HUES6 (cell line): ENCODE data around the gene CDYL.
"Not testable (repeated sequence)": the region's sequence is repeated elsewhere in the genome, so short reads cannot be mapped to it uniquely, and the experiment has no call there.

Experiments
- H3K27ac ChIP-seq: 2 replicates; pipeline ENCODE4 v1.7.0; 2013; ENCODE audit warnings: low read depth, mild to moderate bottlenecking, low read length, inconsistent platforms
- H3K27me3 ChIP-seq: 2 replicates; pipeline ENCODE4 v1.6.1; 2013; ENCODE audit warnings: low read length; ENCODE audit not compliant: control insufficient read depth, insufficient read depth
- H3K36me3 ChIP-seq: 2 replicates; pipeline ENCODE4 v1.6.1; 2013; ENCODE audit warnings: low read length; ENCODE audit not compliant: control insufficient read depth, insufficient read depth
- H3K4me1 ChIP-seq: 2 replicates; pipeline ENCODE4 v1.6.1; 2013; ENCODE audit warnings: low read length; ENCODE audit not compliant: control insufficient read depth, insufficient read depth
- H3K4me3 ChIP-seq: 2 replicates; pipeline ENCODE4 v1.5.1; 2013; ENCODE audit warnings: low read depth, low read length
- H3K9ac ChIP-seq: one replicate; pipeline ENCODE4 v1.6.1; 2013; ENCODE audit warnings: mild to moderate bottlenecking, low read length
- H3K9me3 ChIP-seq: 2 replicates; pipeline ENCODE4 v1.6.1; 2013; ENCODE audit warnings: low read depth, low read length; ENCODE audit not compliant: control insufficient read depth, insufficient read depth

CDYL gene

DNA sequence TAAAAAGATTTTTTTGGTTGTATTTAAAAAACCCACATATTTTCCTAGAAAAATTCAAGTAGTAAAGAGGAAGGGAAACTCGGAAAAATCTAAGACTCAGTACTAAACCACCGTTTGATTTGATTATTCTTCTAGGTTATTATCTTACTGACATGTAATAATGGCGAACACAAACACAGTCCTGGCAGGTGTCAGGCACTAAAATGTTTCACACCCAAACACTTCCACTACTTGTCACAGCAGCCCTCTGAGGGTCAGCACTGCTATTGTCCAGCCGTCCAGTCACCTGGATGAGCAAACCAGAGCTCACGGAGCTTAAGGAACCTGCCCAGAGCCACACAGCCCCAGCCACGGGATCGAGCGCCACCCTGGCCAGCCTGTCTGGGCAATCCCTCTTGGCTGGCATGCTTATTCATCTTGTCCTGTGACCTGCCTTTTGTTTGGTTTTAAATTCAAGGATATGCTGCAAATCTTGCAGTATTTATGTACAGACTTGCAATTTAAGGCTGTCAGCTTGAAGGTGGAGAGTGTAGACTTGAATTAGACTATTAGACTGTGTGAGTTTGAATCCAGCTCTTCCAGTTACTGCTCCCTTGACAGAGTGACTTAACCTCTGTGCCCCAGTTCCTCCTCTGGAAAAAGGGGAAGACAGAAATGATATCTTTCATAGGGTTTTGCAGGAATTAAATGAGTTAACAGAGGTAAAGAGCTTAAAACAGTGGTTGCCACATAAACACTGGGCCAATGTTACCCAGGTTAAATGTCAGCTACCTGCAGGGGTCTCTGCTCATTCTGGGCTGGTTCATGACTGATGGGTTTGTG is 82.2 kb downstream of the CDYL start:
- Histone ChIP-seq H3K27me3 (no peaks in the 10 kb centered on the region), H3K9me3 (no peaks in the 10 kb centered on the region), H3K4me1 (peaks cover 6% of the 10 kb centered on the region), H3K4me3 (no peak overlapping the region), H3K27ac (no peak overlapping the region), H3K36me3 (peaks cover 9% of the 10 kb centered on the region), H3K9ac (no peak overlapping the region)

DNA sequence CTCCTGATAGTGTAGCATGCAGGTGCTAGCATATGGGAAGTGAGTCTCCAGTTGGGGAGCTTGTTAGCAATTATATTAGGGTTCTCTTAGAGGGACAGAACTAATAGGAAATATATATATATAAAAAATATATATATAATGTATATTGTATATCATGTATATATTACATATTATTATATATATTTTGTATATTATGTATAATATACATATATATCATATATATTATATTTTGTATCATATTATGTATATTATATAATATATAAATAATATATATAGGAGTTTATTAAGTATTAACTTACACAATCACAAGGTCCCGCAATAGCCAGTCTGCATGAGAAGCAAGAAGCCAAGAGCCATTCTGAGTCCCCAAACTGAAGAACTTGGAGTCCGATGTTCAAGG is 84.2 kb downstream of the CDYL start:
- Histone ChIP-seq H3K9me3 (no peaks in the 10 kb centered on the region), H3K36me3 (peaks cover 7% of the 10 kb centered on the region), H3K27ac (no peak overlapping the region), H3K4me3 (no peak overlapping the region), H3K27me3 (no peaks in the 10 kb centered on the region), H3K9ac (no peak overlapping the region), H3K4me1 (peaks cover 6% of the 10 kb centered on the region)

- no peak overlapping the region for H3K9ac ChIP-seq
- peaks cover 6% of the 10 kb centered on the region for H3K4me1 ChIP-seq
- no peak overlapping the region for H3K4me3 ChIP-seq
- H3K36me3 ChIP-seq, result peaks cover 7% of the 10 kb centered on the region
- H3K27me3 ChIP-seq, result no peaks in the 10 kb centered on the region
- H3K27ac ChIP-seq, result no peak overlapping the region
- no peaks in the 10 kb centered on the region for H3K9me3 ChIP-seq
Measured at GRCh38 chr6:4861564-4861963, 85.4 kb downstream of the CDYL start.

- H3K27ac ChIP-seq, result no peak overlapping the region
- H3K9me3 ChIP-seq, result 0 out of 2 replicates have a peak, but pooled peaks cover 4% of the 10 kb centered on the region
- no peak overlapping the region for H3K4me3 ChIP-seq
- peaks cover 1% of the 10 kb centered on the region; the same call in 1 of the 2 replicates for H3K4me1 ChIP-seq
- H3K27me3 ChIP-seq, result no peaks in the 10 kb centered on the region
- H3K9ac ChIP-seq, result no peak overlapping the region
- peaks cover 7% of the 10 kb centered on the region for H3K36me3 ChIP-seq
Measured at GRCh38 chr6:4864519-4864918, 88.3 kb downstream of the CDYL start.

GRCh38 chr6:4865006-4865405 is 88.8 kb downstream of the CDYL start:
- not testable (repeated sequence) for H3K27ac ChIP-seq, H3K36me3 ChIP-seq, H3K4me1 ChIP-seq

GRCh38 chr6:4870821-4871494 is 94.8 kb downstream of the CDYL start:
- H3K9me3 ChIP-seq, result 0 out of 2 replicates have a peak, but pooled peaks cover 4% of the 10 kb centered on the region
- H3K4me3 ChIP-seq, result no peak overlapping the region
- H3K27ac ChIP-seq, result no peak overlapping the region
- no peaks in the 10 kb centered on the region for H3K36me3 ChIP-seq
- H3K27me3 ChIP-seq, result no peaks in the 10 kb centered on the region
- H3K9ac ChIP-seq, result no peak overlapping the region
- H3K4me1 ChIP-seq, result peaks cover 5% of the 10 kb centered on the region; the same call in 1 of the 2 replicates

More at GRCh38 chr6:4865006-4865405, 88.8 kb downstream of the CDYL start:
- H3K4me3 ChIP-seq, H3K9me3 ChIP-seq, H3K9ac ChIP-seq, H3K27me3 ChIP-seq: not testable (repeated sequence)

DNA sequence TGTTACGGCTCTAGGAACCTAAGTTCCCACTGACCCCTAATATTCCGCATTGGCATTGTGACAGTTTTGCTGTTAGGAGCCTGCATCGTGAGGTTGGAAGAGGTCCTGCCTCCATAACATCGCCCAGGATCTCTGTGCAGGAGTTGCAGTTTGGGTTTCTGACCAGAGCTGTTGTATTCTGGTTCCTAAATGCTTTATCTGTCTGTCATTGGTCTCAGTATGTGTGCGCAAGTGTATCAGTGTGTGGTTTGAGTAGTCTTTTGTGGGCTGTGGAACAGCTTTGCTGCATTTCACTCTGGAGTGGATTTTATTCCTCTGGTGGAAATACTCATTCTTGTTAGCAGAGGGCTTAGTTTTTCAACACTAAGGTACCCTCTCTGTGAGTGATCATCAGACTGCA is 95.6 kb downstream of the CDYL start:
- H3K27me3 ChIP-seq, result no peaks in the 10 kb centered on the region
- no peak overlapping the region for H3K9ac ChIP-seq
- peaks cover 5% of the 10 kb centered on the region; the same call in 1 of the 2 replicates for H3K4me1 ChIP-seq
- no peaks in the 10 kb centered on the region for H3K36me3 ChIP-seq
- H3K4me3 ChIP-seq, result no peak overlapping the region
- no peak overlapping the region for H3K27ac ChIP-seq
- H3K9me3 ChIP-seq, result 0 out of 2 replicates have a peak, but pooled peaks cover 4% of the 10 kb centered on the region

GRCh38 chr6:4872841-4873240 is 96.6 kb downstream of the CDYL start:
- Histone ChIP-seq H3K27ac (no peak overlapping the region), H3K4me3 (no peak overlapping the region), H3K27me3 (no peaks in the 10 kb centered on the region), H3K9me3 (no peaks in the 10 kb centered on the region), H3K36me3 (no peaks in the 10 kb centered on the region), H3K4me1 (peaks cover 5% of the 10 kb centered on the region; the same call in 1 of the 2 replicates), H3K9ac (no peak overlapping the region)

DNA sequence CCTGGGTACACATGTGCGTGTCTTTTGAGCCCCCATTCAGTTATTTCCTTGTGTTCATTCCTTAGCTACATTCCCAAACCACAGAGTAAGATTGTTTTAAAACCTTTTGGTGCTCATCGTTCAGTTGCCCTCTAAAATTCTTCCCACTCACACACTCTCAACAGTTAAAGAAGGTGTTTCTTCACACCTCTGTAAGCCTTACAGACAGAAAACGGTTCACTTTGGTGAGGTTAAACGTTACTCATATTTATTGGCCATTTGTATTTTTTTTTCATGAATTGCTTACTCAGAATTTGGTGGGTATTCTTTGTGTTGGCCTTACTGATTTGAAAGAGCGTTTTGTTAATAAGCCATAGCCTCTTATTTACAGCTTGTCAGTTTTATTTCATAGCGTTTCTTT is 97.7 kb downstream of the CDYL start:
- no peaks in the 10 kb centered on the region for H3K36me3 ChIP-seq
- H3K27ac ChIP-seq, result no peak overlapping the region
- H3K9me3 ChIP-seq, result no peaks in the 10 kb centered on the region
- H3K27me3 ChIP-seq, result no peaks in the 10 kb centered on the region
- H3K4me1 ChIP-seq, result peaks cover 5% of the 10 kb centered on the region; the same call in 1 of the 2 replicates
- H3K4me3 ChIP-seq, result no peak overlapping the region
- no peak overlapping the region for H3K9ac ChIP-seq

DNA sequence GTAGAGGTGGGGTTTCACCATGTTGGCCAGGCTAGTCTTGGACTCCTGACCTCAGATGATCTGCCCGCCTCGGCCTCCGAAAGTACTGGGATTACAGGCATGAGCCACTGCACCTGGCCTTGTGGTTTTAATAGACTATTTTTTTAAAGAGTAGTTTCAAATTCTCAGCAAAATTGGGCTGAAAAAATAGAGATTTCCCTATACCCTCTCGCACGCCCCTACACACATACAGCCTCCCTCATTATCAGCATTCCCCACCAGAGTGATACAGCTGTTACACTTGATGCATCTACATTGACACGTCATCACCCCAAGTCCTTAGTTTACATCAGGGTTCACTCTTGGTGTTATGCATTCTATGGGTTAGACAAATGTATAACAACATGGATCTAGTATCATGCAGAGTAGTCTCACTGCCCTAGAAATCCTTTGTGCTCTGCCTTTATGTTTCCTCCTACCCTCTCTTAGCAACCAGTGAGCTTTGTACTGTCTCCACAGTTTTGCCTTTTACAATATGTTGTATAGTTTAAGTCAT is 103.6 kb downstream of the CDYL start:
- Histone ChIP-seq H3K4me1 (no peaks in the 10 kb centered on the region; the same call in 1 of the 2 replicates), H3K9ac (no peak overlapping the region), H3K4me3 (no peak overlapping the region)

DNA sequence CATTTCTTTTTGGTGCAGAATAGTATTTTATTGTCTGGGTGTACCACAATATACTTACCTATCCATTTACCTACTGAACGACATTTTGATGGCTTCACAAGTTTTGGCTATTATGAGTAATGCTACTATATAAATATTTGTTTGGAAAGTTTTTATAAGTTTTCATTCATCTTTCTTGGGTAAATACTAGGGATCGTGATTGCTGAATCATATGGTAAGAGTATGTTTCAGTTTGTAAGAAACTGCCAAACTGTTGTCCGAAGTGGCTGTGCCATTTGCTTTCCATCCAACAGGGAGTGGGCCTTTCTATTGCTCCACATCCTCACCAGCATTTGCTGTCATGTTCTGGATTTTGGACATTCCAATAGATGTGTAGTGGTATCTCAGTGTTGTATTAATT is 104.2 kb downstream of the CDYL start:
- H3K27ac ChIP-seq, result no peak overlapping the region
- H3K9ac ChIP-seq, result no peak overlapping the region
- no peaks in the 10 kb centered on the region for H3K9me3 ChIP-seq
- no peaks in the 10 kb centered on the region; the same call in 1 of the 2 replicates for H3K4me1 ChIP-seq
- H3K4me3 ChIP-seq, result no peak overlapping the region
- no peaks in the 10 kb centered on the region for H3K27me3 ChIP-seq
- H3K36me3 ChIP-seq, result no peaks in the 10 kb centered on the region

More for the DNA sequence above, 103.6 kb downstream of the CDYL start:
- Histone ChIP-seq H3K36me3 (no peaks in the 10 kb centered on the region), H3K9me3 (no peaks in the 10 kb centered on the region), H3K27me3 (no peaks in the 10 kb centered on the region), H3K27ac (no peak overlapping the region)
